Lower lobe of right lung (tissue), 2 donors: ENCODE measurements around the gene MACIR. TPM values are rescaled to one million over a fixed set of nuclear protein-coding genes. Genes with fewer than 3 reads are reported as not detected.

Source experiments
- ATAC-seq, 2 donors: fragments of 200-7000 bp; cut with Tn5 transposase; one replicate each; pipeline ENCODE4 v1.9.1; 2020 to 2022; ENCODE audit warnings: mild to moderate bottlenecking in 2 of 2, moderate library complexity in 2 of 2
- DNase-seq: peaks from one replicate; pipeline ENCODE4 v3.0.0-alpha.2; 2020
- H3K27ac ChIP-seq: fragments of 200-600 bp; one replicate; pipeline ENCODE4 v1.8.0; 2022
- H3K27me3 ChIP-seq: fragments of 200-600 bp; one replicate; pipeline ENCODE4 v1.8.0; 2022; ENCODE audit warnings: low read depth
- H3K36me3 ChIP-seq: fragments of 200-600 bp; one replicate; pipeline ENCODE4 v1.8.0; 2022; ENCODE audit warnings: mild to moderate bottlenecking
- H3K4me1 ChIP-seq: fragments of 200-600 bp; one replicate; pipeline ENCODE4 v1.8.0; 2022
- H3K4me3 ChIP-seq: fragments of 200-600 bp; one replicate; pipeline ENCODE4 v1.8.0; 2022; ENCODE audit warnings: mild to moderate bottlenecking
- H3K9me3 ChIP-seq: fragments of 200-600 bp; one replicate; pipeline ENCODE4 v1.8.0; 2022
- intact Hi-C: fragments of 100-400 bp; cut with DNase I; formaldehyde crosslinking; loops from one replicate; pipeline ENCODE4 v1.11.0; 2022
- total RNA-seq: library from RNA; stranded (reverse); fragmentation: NEBNext Ultra II Directional; extraction: Animal tissue kit (Norgen Biotek cat#: 25700); gene quantifications from one replicate; pipeline ENCODE4 v1.2.1, GENCODE V29; 2021
- TF ChIP-seq, protein P1 (sequence below): fragments of 200-600 bp; IDR thresholded peaks from one replicate; pipeline ENCODE4 v1.8.0; 2022; ENCODE audit warnings: antibody characterized with exemption, mild to moderate bottlenecking
- donor health status: DM: no; HTN: yes; CAD: no; lungs with severe emphysema.

The MACIR gene
- total RNA-seq, 1 donor from 2014 or later: 4.9 TPM

DNA sequence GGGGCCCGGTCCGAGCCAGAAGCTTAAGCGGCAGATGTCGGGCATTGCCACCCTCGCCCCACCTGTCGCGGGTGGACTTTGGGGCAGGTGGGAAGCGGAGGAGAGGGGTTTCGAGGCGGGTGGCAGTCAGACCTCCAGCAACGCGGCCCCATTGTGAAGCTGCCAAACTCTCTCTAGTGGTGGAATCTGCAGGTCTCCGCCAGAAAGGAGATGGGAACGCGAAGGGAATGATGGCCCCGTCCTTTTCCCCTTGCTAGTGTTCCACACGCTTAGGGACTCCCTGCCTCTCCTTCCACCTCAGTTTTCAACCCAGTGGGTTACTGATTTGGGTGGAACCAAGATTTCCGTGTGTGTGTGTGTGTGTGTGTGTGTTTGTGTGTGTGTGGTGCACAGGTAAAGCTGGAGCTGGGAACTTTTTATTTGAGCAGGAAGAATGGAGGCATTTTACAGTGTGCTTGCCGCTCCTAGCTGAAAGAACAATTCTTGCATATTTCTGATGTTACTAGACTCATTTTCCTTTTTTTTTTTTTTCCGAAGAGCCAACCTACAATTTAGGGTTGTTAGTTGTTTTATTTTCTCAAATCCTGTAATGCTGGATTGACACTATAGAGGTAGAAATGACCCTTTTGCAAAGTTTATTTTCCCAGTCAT is 1.3 kb downstream of the MACIR start:
- peak in 1 of 2 donors; percentile 2 for ATAC-seq
- H3K9me3 ChIP-seq: no peaks in the 10 kb centered on the region
- intact Hi-C loops: no loop called here
- no peak for DNase-seq
- H3K27ac ChIP-seq: peak overlapping the region; percentile 88
- peaks cover 27% of the 10 kb centered on the region for H3K4me1 ChIP-seq
- TF ChIP-seq, protein P1, sequence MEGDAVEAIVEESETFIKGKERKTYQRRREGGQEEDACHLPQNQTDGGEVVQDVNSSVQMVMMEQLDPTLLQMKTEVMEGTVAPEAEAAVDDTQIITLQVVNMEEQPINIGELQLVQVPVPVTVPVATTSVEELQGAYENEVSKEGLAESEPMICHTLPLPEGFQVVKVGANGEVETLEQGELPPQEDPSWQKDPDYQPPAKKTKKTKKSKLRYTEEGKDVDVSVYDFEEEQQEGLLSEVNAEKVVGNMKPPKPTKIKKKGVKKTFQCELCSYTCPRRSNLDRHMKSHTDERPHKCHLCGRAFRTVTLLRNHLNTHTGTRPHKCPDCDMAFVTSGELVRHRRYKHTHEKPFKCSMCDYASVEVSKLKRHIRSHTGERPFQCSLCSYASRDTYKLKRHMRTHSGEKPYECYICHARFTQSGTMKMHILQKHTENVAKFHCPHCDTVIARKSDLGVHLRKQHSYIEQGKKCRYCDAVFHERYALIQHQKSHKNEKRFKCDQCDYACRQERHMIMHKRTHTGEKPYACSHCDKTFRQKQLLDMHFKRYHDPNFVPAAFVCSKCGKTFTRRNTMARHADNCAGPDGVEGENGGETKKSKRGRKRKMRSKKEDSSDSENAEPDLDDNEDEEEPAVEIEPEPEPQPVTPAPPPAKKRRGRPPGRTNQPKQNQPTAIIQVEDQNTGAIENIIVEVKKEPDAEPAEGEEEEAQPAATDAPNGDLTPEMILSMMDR: no peak
- H3K27me3 ChIP-seq: no peaks in the 10 kb centered on the region
- no peaks in the 10 kb centered on the region for H3K36me3 ChIP-seq
- peak overlapping the region; percentile 75 for H3K4me3 ChIP-seq

DNA sequence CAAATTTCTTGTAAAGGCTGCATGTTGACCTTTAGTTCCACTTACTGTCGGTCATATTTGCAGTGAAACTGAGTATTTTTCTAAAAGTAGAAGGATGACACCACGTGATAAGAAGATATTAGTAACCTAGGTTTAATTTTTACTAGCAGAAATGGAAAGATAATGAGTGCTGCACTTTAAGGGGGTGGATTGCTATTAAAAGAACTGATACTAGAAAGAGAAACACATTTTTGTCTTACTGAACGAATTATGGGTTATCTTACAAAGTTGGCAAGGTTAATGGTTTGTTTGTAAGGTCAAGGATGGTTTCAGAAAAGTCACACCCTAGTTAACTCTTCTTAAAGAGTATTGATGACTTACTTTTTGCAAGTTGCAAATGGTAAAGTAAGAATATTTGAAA is 2.4 kb downstream of the MACIR start:
- Histone ChIP-seq H3K27me3 (no peaks in the 10 kb centered on the region), H3K4me3 (no peak overlapping the region), H3K36me3 (no peaks in the 10 kb centered on the region), H3K27ac (no peak overlapping the region), H3K9me3 (no peaks in the 10 kb centered on the region), H3K4me1 (peaks cover 27% of the 10 kb centered on the region)
- no peak for DNase-seq
- intact Hi-C loops: no loop called here
- TF ChIP-seq, protein P1: no peak
- no peak for ATAC-seq

DNA sequence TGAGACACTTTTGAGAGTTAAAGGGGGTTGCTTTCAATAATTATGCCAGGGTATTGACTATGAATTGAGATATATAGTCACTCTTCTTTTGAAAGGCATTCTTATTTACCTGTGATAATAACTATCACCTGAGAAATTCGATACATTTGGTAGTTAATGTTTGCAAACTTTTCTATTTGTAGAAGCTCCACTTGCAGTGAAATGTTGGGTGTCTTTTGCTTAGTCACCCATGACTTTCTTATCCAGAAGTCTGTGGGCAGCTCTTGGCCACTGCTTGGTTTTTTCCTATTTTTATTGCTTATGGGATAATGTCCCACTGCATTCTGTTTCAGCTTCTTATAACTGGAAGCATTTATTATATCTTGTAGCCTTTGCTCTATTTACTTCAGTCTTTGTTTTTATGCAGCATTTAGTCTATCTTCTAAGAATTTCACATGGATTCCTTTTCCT is 3.9 kb downstream of the MACIR start:
- intact Hi-C loops: no loop called here
- Histone ChIP-seq H3K27ac (no peak overlapping the region), H3K27me3 (no peaks in the 10 kb centered on the region), H3K9me3 (no peaks in the 10 kb centered on the region), H3K4me3 (no peak overlapping the region), H3K4me1 (peaks cover 27% of the 10 kb centered on the region), H3K36me3 (no peaks in the 10 kb centered on the region)
- DNase-seq: no peak
- TF ChIP-seq, protein P1: no peak
- no peak for ATAC-seq

DNA sequence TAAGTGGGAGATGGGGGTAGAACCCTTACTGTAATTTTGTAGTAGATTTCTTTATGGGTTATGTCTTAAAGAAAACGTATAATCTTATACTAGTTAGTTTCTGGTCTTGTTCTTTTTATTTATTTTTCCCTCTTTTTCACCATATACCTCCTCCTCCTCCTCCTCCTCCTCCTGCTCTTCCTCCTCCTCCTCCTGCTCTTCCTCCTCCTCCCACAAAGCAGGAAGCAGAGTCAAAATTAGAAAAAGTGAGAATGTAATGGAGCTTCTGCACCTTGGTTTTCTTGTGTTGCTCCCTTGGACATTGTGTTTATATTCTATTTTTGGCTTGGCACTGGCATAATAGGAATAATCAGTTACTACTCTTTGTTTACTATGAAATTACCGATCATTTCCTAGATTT is 4.5 kb downstream of the MACIR start:
- Histone ChIP-seq H3K4me3 (no peak overlapping the region), H3K27me3 (no peaks in the 10 kb centered on the region), H3K4me1 (peaks cover 25% of the 10 kb centered on the region), H3K9me3 (no peaks in the 10 kb centered on the region), H3K36me3 (no peaks in the 10 kb centered on the region), H3K27ac (no peak overlapping the region)
- TF ChIP-seq, protein P1: no peak
- ATAC-seq: no peak
- no peak for DNase-seq
- intact Hi-C loops: no loop called here

DNA sequence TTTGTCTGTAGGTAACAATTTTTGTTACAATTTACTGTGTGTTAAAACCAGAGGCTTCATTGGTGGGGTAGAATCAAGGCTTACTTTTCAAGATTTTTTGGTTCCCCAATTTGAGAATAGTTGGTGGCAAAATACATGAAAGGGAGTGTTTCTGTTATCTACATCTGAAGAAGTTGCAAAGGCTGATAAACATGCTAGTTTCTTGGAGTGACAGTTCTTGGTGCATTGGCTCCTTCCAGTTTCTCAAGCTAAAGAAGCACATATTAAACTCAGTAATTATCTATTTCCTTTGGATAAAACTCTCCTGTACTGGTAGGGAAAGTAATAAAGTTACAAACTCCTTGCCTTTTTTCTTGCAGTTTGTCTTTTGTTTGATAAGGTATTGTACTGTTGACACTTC is 5.9 kb downstream of the MACIR start:
- H3K4me1 ChIP-seq: peaks cover 24% of the 10 kb centered on the region
- ATAC-seq (no peak), DNase-seq (no peak)
- H3K27me3 ChIP-seq: no peaks in the 10 kb centered on the region
- H3K4me3 ChIP-seq: no peak overlapping the region
- H3K9me3 ChIP-seq: no peaks in the 10 kb centered on the region
- intact Hi-C loops: no loop called here
- H3K27ac ChIP-seq: no peak overlapping the region
- TF ChIP-seq, protein P1: no peak
- no peaks in the 10 kb centered on the region for H3K36me3 ChIP-seq
